Right atrium auricular region (tissue), 2 donors: ENCODE measurements around the gene SHANK2. TPM values are rescaled to one million over a fixed set of nuclear protein-coding genes. Genes with fewer than 3 reads are reported as not detected.
A peak's percentile ranks its signal among the peaks of the same experiment; 100 is the strongest.

Experiments used
- DNase-seq: peaks from one replicate; pipeline ENCODE4 v3.0.0-alpha.2; 2019; ENCODE audit warnings: low spot score
- H3K27ac ChIP-seq, 2 donors: fragments of 200-600 bp; sonication (generic); 1 replicate in 1 of 2; 2 replicates in 1 of 2; pipeline ENCODE4 v1.5.1; 2016 to 2019
- H3K27me3 ChIP-seq, 2 donors: fragments of 200-600 bp; sonication (generic); one replicate each; pipeline versions ENCODE4 v1.5.1 to v1.6.0; 2017 to 2019
- H3K36me3 ChIP-seq: fragments of 200-600 bp; sonication (generic); one replicate; pipeline ENCODE4 v1.5.1; 2016
- H3K4me1 ChIP-seq, 2 donors: fragments of 200-600 bp; sonication (generic); one replicate each; pipeline versions ENCODE4 v1.5.1 to v1.6.0; 2017 to 2019
- H3K4me3 ChIP-seq, 2 donors: fragments of 200-600 bp; sonication (generic); 1 replicate in 1 of 2; 2 replicates in 1 of 2; pipeline ENCODE4 v1.5.1; 2017 to 2019; ENCODE audit warnings: mild to moderate bottlenecking in 1 of 2, moderate library complexity in 1 of 2
- H3K9me3 ChIP-seq, 2 donors: fragments of 200-600 bp; sonication (generic); one replicate each; pipeline ENCODE4 v1.5.1; 2019
- CTCF ChIP-seq, 2 donors: fragments of 200-600 bp; sonication (generic); IDR thresholded peaks; one replicate each; pipeline ENCODE4 v1.5.1; 2019; ENCODE audit warnings: antibody characterized with exemption in 2 of 2
- total RNA-seq, 2 donors: library from RNA; depleted of rRNA; stranded (reverse); fragments of >200 nt; gene quantifications; one replicate each; pipeline ENCODE4 v1.1.0, GENCODE V29; 2016

The SHANK2 gene
- total RNA-seq, 2 donors from 2014 or later = 0.07 to 0.35 TPM

GRCh38 chr11:71284525-71285092 is 32.2 kb upstream of the SHANK2 start:
- TF ChIP-seq CTCF (IDR thresholded peaks at IDR 0.05) = no peak
- no peak for DNase-seq
- Histone ChIP-seq H3K4me1 (no peaks in the 10 kb centered on the region), H3K36me3 (no peaks in the 10 kb centered on the region), H3K27me3 (no peaks in the 10 kb centered on the region), H3K4me3 (no peak overlapping the region), H3K27ac (no peak overlapping the region), H3K9me3 (peaks cover 0 to 12% of the 10 kb centered on the region in 2 donors)

GRCh38 chr11:71283971-71284441 is 31.6 kb upstream of the SHANK2 start:
- no peak for DNase-seq
- H3K27ac ChIP-seq = no peak overlapping the region
- no peak overlapping the region for H3K4me3 ChIP-seq
- H3K4me1 ChIP-seq = no peaks in the 10 kb centered on the region
- H3K36me3 ChIP-seq = no peaks in the 10 kb centered on the region
- no peak for TF ChIP-seq CTCF (IDR thresholded peaks at IDR 0.05)
- peaks cover 0 to 6% of the 10 kb centered on the region in 2 donors for H3K9me3 ChIP-seq
- H3K27me3 ChIP-seq = no peaks in the 10 kb centered on the region

- H3K36me3 ChIP-seq = no peaks in the 10 kb centered on the region
- TF ChIP-seq CTCF (IDR thresholded peaks at IDR 0.05) = no peak
- H3K4me1 ChIP-seq = no peaks in the 10 kb centered on the region
- H3K27me3 ChIP-seq = no peaks in the 10 kb centered on the region
- DNase-seq = peak; percentile 51
- H3K4me3 ChIP-seq = no peak overlapping the region
- H3K9me3 ChIP-seq = no peaks in the 10 kb centered on the region
- no peak overlapping the region for H3K27ac ChIP-seq
These were observed 30.4 kb upstream of the SHANK2 start for GRCh38 chr11:71282581-71283351.

GRCh38 chr11:71281831-71282230 is 29.5 kb upstream of the SHANK2 start:
- no peak overlapping the region for H3K27ac ChIP-seq
- no peak overlapping the region for H3K4me3 ChIP-seq
- H3K27me3 ChIP-seq = no peaks in the 10 kb centered on the region
- peak; percentile 16 for DNase-seq
- H3K4me1 ChIP-seq = no peaks in the 10 kb centered on the region
- no peak for TF ChIP-seq CTCF (IDR thresholded peaks at IDR 0.05)
- no peaks in the 10 kb centered on the region for H3K36me3 ChIP-seq
- H3K9me3 ChIP-seq = no peaks in the 10 kb centered on the region

GRCh38 chr11:71281204-71281603 is 28.8 kb upstream of the SHANK2 start:
- Histone ChIP-seq H3K9me3 (no peaks in the 10 kb centered on the region), H3K4me1 (no peaks in the 10 kb centered on the region), H3K27me3 (no peaks in the 10 kb centered on the region), H3K4me3 (no peak overlapping the region), H3K36me3 (no peaks in the 10 kb centered on the region), H3K27ac (no peak overlapping the region)
- peak; percentile 26 for DNase-seq
- no peak for TF ChIP-seq CTCF (IDR thresholded peaks at IDR 0.05)
